Nephron (organoid): Measurements from ENCODE around the gene SIL1.
"Not testable (repeated sequence)": the region's sequence is repeated elsewhere in the genome, so short reads cannot be mapped to it uniquely, and the experiment has no call there.

Experiments used
- H3K27ac Mint-ChIP-seq, 3 experiments: 2 replicates each; pipeline ENCODE4 v1.8.0; 2020; ENCODE audit warnings: mixed read lengths in 3 of 3, mild to moderate bottlenecking in 2 of 3, moderate library complexity in 1 of 3
- H3K27me3 Mint-ChIP-seq: 2 replicates; pipeline ENCODE4 v1.8.0; 2021; ENCODE audit warnings: low read depth, mild to moderate bottlenecking, moderate library complexity, mixed read lengths
- H3K36me3 Mint-ChIP-seq: 2 replicates; pipeline ENCODE4 v1.8.0; 2020; ENCODE audit warnings: low read depth, mixed read lengths
- H3K4me1 Mint-ChIP-seq: 2 replicates; pipeline ENCODE4 v1.8.0; 2020; ENCODE audit warnings: mixed read lengths
- H3K4me3 Mint-ChIP-seq, 3 experiments: 2 replicates each; pipeline ENCODE4 v1.8.0; 2020; ENCODE audit warnings: mild to moderate bottlenecking in 3 of 3, mixed read lengths in 3 of 3, moderate library complexity in 2 of 3
- H3K9me3 Mint-ChIP-seq: 2 replicates; pipeline ENCODE4 v1.8.0; 2020; ENCODE audit warnings: mixed read lengths
- TF ChIP-seq, protein P1 (sequence below), 3 experiments: fragments of 200-600 bp; sonication (generic); IDR thresholded peaks; one replicate each; pipeline ENCODE4 v1.5.0; 2021; ENCODE audit warnings: antibody characterized with exemption in 3 of 3; ENCODE audit not compliant: unreplicated experiment in 3 of 3

Gene SIL1

GRCh38 chr5:139117342-139117884, 80.8 kb downstream of the SIL1 start:
- H3K36me3 Mint-ChIP-seq, result peaks cover 16% of the 10 kb centered on the region
- no peaks in the 10 kb centered on the region for H3K27me3 Mint-ChIP-seq
- no peak overlapping the region for H3K27ac Mint-ChIP-seq
- H3K9me3 Mint-ChIP-seq, result peaks cover 3% of the 10 kb centered on the region
- TF ChIP-seq, protein P1, sequence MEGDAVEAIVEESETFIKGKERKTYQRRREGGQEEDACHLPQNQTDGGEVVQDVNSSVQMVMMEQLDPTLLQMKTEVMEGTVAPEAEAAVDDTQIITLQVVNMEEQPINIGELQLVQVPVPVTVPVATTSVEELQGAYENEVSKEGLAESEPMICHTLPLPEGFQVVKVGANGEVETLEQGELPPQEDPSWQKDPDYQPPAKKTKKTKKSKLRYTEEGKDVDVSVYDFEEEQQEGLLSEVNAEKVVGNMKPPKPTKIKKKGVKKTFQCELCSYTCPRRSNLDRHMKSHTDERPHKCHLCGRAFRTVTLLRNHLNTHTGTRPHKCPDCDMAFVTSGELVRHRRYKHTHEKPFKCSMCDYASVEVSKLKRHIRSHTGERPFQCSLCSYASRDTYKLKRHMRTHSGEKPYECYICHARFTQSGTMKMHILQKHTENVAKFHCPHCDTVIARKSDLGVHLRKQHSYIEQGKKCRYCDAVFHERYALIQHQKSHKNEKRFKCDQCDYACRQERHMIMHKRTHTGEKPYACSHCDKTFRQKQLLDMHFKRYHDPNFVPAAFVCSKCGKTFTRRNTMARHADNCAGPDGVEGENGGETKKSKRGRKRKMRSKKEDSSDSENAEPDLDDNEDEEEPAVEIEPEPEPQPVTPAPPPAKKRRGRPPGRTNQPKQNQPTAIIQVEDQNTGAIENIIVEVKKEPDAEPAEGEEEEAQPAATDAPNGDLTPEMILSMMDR (IDR thresholded peaks at IDR 0.05; ENCODE audit: unreplicated experiment in 3 of 3), result no peak
- H3K4me1 Mint-ChIP-seq, result peaks cover 30% of the 10 kb centered on the region
- no peak overlapping the region for H3K4me3 Mint-ChIP-seq

DNA sequence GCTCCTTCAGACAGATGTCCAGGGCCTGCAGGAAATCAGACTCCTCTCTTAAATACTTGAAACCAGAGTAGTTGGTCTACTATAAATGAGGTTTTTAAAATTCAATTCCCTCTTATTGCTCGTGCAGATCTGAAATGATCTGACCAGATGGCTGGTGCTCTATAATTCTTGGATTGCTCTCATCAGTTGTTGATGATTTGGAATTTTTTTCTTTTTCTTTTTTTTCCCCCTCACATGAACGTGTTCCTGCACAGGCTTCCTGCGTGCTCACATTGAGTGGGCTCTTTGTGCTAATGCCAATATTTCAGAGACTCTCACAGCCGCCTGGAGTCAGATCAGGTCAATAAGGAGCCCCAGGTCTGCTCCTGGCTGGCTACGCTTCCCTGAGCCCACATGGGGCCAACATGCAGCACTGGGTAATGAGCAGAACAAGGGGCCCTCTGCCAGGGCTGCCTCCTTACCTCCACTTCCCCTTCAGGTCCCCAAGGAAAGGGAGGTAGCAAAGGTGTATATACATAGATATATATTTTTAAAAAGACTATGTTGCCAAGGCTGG, 82.0 kb downstream of the SIL1 start:
- no peak overlapping the region for H3K27ac Mint-ChIP-seq

GRCh38 chr5:139113892-139114291, 84.3 kb downstream of the SIL1 start:
- peaks cover 27% of the 10 kb centered on the region for H3K36me3 Mint-ChIP-seq
- H3K27me3 Mint-ChIP-seq, result no peaks in the 10 kb centered on the region
- H3K4me3 Mint-ChIP-seq, result no peak overlapping the region
- H3K4me1 Mint-ChIP-seq, result peaks cover 52% of the 10 kb centered on the region
- H3K9me3 Mint-ChIP-seq, result peaks cover 3% of the 10 kb centered on the region
- H3K27ac Mint-ChIP-seq, result peak overlapping the region in 1 of 3 experiments; percentile 41
- TF ChIP-seq, protein P1 (IDR thresholded peaks at IDR 0.05; ENCODE audit: unreplicated experiment in 3 of 3), result no peak

More for the DNA sequence above, 82.0 kb downstream of the SIL1 start:
- TF ChIP-seq, protein P1 (IDR thresholded peaks at IDR 0.05; ENCODE audit: unreplicated experiment in 3 of 3), result no peak
- Mint-ChIP-seq H3K4me3 (no peak overlapping the region), H3K36me3 (peaks cover 22% of the 10 kb centered on the region), H3K9me3 (peaks cover 3% of the 10 kb centered on the region), H3K27me3 (no peaks in the 10 kb centered on the region), H3K4me1 (peaks cover 34% of the 10 kb centered on the region)

- not testable (repeated sequence) for H3K27ac Mint-ChIP-seq, H3K9me3 Mint-ChIP-seq, H3K4me3 Mint-ChIP-seq, H3K27me3 Mint-ChIP-seq
- Mint-ChIP-seq H3K4me1 (peaks cover 68% of the 10 kb centered on the region), H3K36me3 (peaks cover 22% of the 10 kb centered on the region)
Observed at GRCh38 chr5:139112362-139112761, 85.8 kb downstream of the SIL1 start.

- Mint-ChIP-seq H3K27me3 (no peaks in the 10 kb centered on the region), H3K4me3 (peak overlapping the region in 1 of 3 experiments; percentile 3), H3K27ac (peak overlapping the region in 2 of 3 experiments; percentile 49 to 57), H3K36me3 (peaks cover 20% of the 10 kb centered on the region), H3K9me3 (peaks cover 3% of the 10 kb centered on the region), H3K4me1 (peaks cover 77% of the 10 kb centered on the region)
- TF ChIP-seq, protein P1 (IDR thresholded peaks at IDR 0.05; ENCODE audit: unreplicated experiment in 3 of 3), result no peak
Observed at GRCh38 chr5:139110526-139111168, 87.5 kb downstream of the SIL1 start.

GRCh38 chr5:139108063-139108824, 89.9 kb downstream of the SIL1 start:
- TF ChIP-seq, protein P1 (IDR thresholded peaks at IDR 0.05; ENCODE audit: unreplicated experiment in 3 of 3), result no peak
- peaks cover 81% of the 10 kb centered on the region for H3K4me1 Mint-ChIP-seq
- H3K4me3 Mint-ChIP-seq, result peak overlapping the region in 1 of 3 experiments; percentile 8
- H3K27ac Mint-ChIP-seq, result peak overlapping the region; percentile 86 to 98 (median 86)
- peaks cover under 1% of the 10 kb centered on the region for H3K9me3 Mint-ChIP-seq
- H3K27me3 Mint-ChIP-seq, result no peaks in the 10 kb centered on the region
- H3K36me3 Mint-ChIP-seq, result peaks cover 12% of the 10 kb centered on the region
